Bronchial epithelial cell (primary cell): Measurements from ENCODE around the gene RPS15. TPM values are rescaled to one million over a fixed set of nuclear protein-coding genes. Genes with fewer than 3 reads are reported as not detected.

Source experiments
- DNase-seq: peaks from one replicate; pipeline ENCODE4 v3.0.0-alpha.2; 2010; ENCODE audit warnings: low read depth
- FAIRE-seq: peaks from 2 replicates; lab custom pipeline; 2011; peaks lifted over from hg19 to GRCh38; lab: Jason Lieb, UNC
- H3K27me3 ChIP-seq: 2 replicates; pipeline ENCODE4 v1.5.1; 2011; ENCODE audit warnings: low read length; ENCODE audit not compliant: control insufficient read depth, insufficient read depth
- H3K36me3 ChIP-seq: 2 replicates; pipeline ENCODE4 v1.5.1; 2011; ENCODE audit warnings: low read length; ENCODE audit not compliant: control insufficient read depth, insufficient read depth
- H3K4me3 ChIP-seq: 2 replicates; pipeline ENCODE4 v1.5.1; 2011; ENCODE audit warnings: mild to moderate bottlenecking, low read depth, low read length, control low read depth
- total RNA-seq: library from RNA; depleted of rRNA; stranded (reverse); fragments of >200 nt; gene quantifications from 2 replicates; pipeline ENCODE4 v1.2.1, GENCODE V29; 2014
- TF ChIP-seq, protein P1 (sequence below): IDR thresholded peaks from 2 replicates; pipeline ENCODE4 v1.5.1; 2011; ENCODE audit warnings: mild to moderate bottlenecking, moderate library complexity, low read length, control low read depth, inconsistent platforms; ENCODE audit not compliant: insufficient read depth, severe bottlenecking

The RPS15 gene
- total RNA-seq, 1 donor from 2014 or later: 966 TPM

- TF ChIP-seq, protein P1, sequence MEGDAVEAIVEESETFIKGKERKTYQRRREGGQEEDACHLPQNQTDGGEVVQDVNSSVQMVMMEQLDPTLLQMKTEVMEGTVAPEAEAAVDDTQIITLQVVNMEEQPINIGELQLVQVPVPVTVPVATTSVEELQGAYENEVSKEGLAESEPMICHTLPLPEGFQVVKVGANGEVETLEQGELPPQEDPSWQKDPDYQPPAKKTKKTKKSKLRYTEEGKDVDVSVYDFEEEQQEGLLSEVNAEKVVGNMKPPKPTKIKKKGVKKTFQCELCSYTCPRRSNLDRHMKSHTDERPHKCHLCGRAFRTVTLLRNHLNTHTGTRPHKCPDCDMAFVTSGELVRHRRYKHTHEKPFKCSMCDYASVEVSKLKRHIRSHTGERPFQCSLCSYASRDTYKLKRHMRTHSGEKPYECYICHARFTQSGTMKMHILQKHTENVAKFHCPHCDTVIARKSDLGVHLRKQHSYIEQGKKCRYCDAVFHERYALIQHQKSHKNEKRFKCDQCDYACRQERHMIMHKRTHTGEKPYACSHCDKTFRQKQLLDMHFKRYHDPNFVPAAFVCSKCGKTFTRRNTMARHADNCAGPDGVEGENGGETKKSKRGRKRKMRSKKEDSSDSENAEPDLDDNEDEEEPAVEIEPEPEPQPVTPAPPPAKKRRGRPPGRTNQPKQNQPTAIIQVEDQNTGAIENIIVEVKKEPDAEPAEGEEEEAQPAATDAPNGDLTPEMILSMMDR: peak; percentile 70
- Histone ChIP-seq H3K27me3 (peaks cover 10% of the 10 kb centered on the region), H3K36me3 (peaks cover 4% of the 10 kb centered on the region), H3K4me3 (no peak overlapping the region)
- FAIRE-seq (no peak), DNase-seq (peak; percentile 42)
Measured at GRCh38 chr19:1465191-1466016, 27.2 kb downstream of the RPS15 start.

- H3K4me3 ChIP-seq: no peak overlapping the region
- DNase-seq (no peak), FAIRE-seq (no peak)
- peaks cover 10% of the 10 kb centered on the region for H3K27me3 ChIP-seq
- TF ChIP-seq, protein P1: no peak
- peaks cover 1% of the 10 kb centered on the region for H3K36me3 ChIP-seq
Measured at GRCh38 chr19:1466018-1466460, 27.8 kb downstream of the RPS15 start.

- TF ChIP-seq, protein P1: no peak
Measured at GRCh38 chr19:1466461-1467214, 28.4 kb downstream of the RPS15 start.

GRCh38 chr19:1467215-1467489 is 29.0 kb downstream of the RPS15 start:
- peak overlapping the region; percentile 30 for H3K4me3 ChIP-seq
- peaks cover 10% of the 10 kb centered on the region for H3K27me3 ChIP-seq
- H3K36me3 ChIP-seq: no peaks in the 10 kb centered on the region
- FAIRE-seq (no peak), DNase-seq (no peak)
- TF ChIP-seq, protein P1: no peak

More at GRCh38 chr19:1466461-1467214, 28.4 kb downstream of the RPS15 start:
- no peak for DNase-seq
- Histone ChIP-seq H3K36me3 (no peaks in the 10 kb centered on the region), H3K27me3 (peaks cover 10% of the 10 kb centered on the region), H3K4me3 (no peak overlapping the region)
- FAIRE-seq: no peak

- Histone ChIP-seq H3K36me3 (no peaks in the 10 kb centered on the region), H3K27me3 (peaks cover 10% of the 10 kb centered on the region), H3K4me3 (peak overlapping the region; percentile 30)
- TF ChIP-seq, protein P1: no peak
- no peak for FAIRE-seq
- no peak for DNase-seq
Measured at GRCh38 chr19:1467490-1468273, 29.5 kb downstream of the RPS15 start.
